Measurements from ENCODE around the gene MTCH2.

DNA sequence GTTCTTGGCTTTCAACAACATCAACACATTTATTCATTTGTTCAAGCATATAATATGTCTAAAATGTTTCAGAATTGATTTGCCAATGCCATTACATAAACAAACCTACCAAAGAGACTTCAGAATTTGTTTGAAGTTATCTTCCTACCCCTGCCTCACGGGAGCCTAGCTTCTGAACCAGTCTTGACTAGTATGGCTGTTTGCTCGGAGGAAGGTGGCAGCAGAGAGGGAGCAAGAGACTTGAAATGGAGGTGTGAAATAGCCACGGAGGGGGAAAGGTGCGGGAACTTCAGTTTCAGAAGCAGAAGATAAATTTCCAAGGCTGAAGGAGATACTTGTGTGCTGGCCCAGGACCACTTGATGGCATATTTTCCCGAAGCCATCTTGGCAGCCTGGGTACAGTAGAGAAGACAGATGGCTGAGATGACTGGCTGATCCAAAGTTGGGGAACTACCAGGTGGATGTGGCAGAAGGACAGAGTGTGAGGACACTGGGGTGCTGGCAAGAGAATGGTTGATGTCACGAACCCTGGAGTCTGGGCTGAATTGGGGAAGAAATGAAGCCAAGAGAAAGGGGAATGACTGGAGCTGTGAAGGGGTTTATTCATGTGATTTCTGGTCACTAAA lies 14.0 kb upstream of the MTCH2 start:
- no peak for TF ChIP-seq POLR2A (IDR thresholded peaks at IDR 0.05)
- TF ChIP-seq, protein P1, sequence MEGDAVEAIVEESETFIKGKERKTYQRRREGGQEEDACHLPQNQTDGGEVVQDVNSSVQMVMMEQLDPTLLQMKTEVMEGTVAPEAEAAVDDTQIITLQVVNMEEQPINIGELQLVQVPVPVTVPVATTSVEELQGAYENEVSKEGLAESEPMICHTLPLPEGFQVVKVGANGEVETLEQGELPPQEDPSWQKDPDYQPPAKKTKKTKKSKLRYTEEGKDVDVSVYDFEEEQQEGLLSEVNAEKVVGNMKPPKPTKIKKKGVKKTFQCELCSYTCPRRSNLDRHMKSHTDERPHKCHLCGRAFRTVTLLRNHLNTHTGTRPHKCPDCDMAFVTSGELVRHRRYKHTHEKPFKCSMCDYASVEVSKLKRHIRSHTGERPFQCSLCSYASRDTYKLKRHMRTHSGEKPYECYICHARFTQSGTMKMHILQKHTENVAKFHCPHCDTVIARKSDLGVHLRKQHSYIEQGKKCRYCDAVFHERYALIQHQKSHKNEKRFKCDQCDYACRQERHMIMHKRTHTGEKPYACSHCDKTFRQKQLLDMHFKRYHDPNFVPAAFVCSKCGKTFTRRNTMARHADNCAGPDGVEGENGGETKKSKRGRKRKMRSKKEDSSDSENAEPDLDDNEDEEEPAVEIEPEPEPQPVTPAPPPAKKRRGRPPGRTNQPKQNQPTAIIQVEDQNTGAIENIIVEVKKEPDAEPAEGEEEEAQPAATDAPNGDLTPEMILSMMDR (IDR thresholded peaks at IDR 0.05) = no peak

Measured in uterus (tissue), 2 donors.